ENCODE data around the gene MAGEA1. TPM values are rescaled to one million over a fixed set of nuclear protein-coding genes. Genes with fewer than 3 reads are reported as not detected.

Gene MAGEA1
- total and polyA plus RNA-seq, 8 donors = 0.13 TPM; not detected in 7

GRCh38 chrX:153214934-153215333, 35.9 kb downstream of the MAGEA1 start:
- 35 to 42% methylated on average over 2 of the region's 2 CpGs for WGBS, 2 donors
- no peak for TF ChIP-seq CTCF (IDR thresholded peaks at IDR 0.05)
- no peak for FAIRE-seq
- Histone ChIP-seq H3K4me1 (no peaks in the 10 kb centered on the region), H3K27me3 (peaks cover 0 to 9% (median 0%) of the 10 kb centered on the region in 4 donors), H3K9me3 (no peaks in the 10 kb centered on the region), H3K36me3 (no peaks in the 10 kb centered on the region), H3K4me3 (no peak overlapping the region), H3K27ac (no peak overlapping the region)
- intact Hi-C loops (cut with DNase I) = no loop called here
- DNase-seq = no peak
- ATAC-seq = no peak

- H3K9me3 ChIP-seq = no peaks in the 10 kb centered on the region
- H3K36me3 ChIP-seq = no peaks in the 10 kb centered on the region
- FAIRE-seq (no peak), DNase-seq (no peak), ATAC-seq (no peak)
- intact Hi-C loops (cut with DNase I) = no loop called here
- no peak for TF ChIP-seq CTCF (IDR thresholded peaks at IDR 0.05)
- no peak overlapping the region for H3K27ac ChIP-seq
- peaks cover 0 to 9% (median 1%) of the 10 kb centered on the region in 4 donors for H3K27me3 ChIP-seq
- 64 to 71% methylated on average over 1 of the region's 1 CpG for WGBS, 2 donors
- no peaks in the 10 kb centered on the region for H3K4me1 ChIP-seq
- no peak overlapping the region for H3K4me3 ChIP-seq
Measured at GRCh38 chrX:153216926-153217325, 37.8 kb downstream of the MAGEA1 start.

GRCh38 chrX:153225438-153226098, 46.5 kb downstream of the MAGEA1 start:
- peaks cover 0 to 35% (median 3%) of the 10 kb centered on the region in 4 donors for H3K27me3 ChIP-seq
- ATAC-seq (no peak), FAIRE-seq (no peak), DNase-seq (no peak)
- 70% methylated on average over 8 of the region's 8 CpGs for WGBS, 2 donors
- TF ChIP-seq CTCF (IDR thresholded peaks at IDR 0.05) = no peak
- intact Hi-C loops (cut with DNase I) = no loop called here
- no peak overlapping the region for H3K27ac ChIP-seq
- H3K9me3 ChIP-seq = no peaks in the 10 kb centered on the region
- no peaks in the 10 kb centered on the region for H3K36me3 ChIP-seq
- no peaks in the 10 kb centered on the region for H3K4me1 ChIP-seq
- H3K4me3 ChIP-seq = no peak overlapping the region

GRCh38 chrX:153226344-153227185, 47.5 kb downstream of the MAGEA1 start:
- H3K27me3 ChIP-seq = peaks cover 0 to 40% (median 3%) of the 10 kb centered on the region in 4 donors
- no peaks in the 10 kb centered on the region for H3K36me3 ChIP-seq
- no peak for TF ChIP-seq CTCF (IDR thresholded peaks at IDR 0.05)
- no peak overlapping the region for H3K27ac ChIP-seq
- FAIRE-seq = no peak
- intact Hi-C loops (cut with DNase I) = no loop called here
- no peak overlapping the region for H3K4me3 ChIP-seq
- DNase-seq = peak in 2 of 6 donors; percentile 16 to 44
- H3K4me1 ChIP-seq = no peaks in the 10 kb centered on the region
- 15 to 32% methylated on average over 16 of the region's 16 CpGs for WGBS, 2 donors
- no peaks in the 10 kb centered on the region for H3K9me3 ChIP-seq
- peak in 3 of 4 donors; percentile 39 to 69 (median 67) for ATAC-seq

Other genes with a start within 250 kb of the MAGEA1 start
- gene PNMA5, start 185.2 kb upstream of the MAGEA1 start, total RNA-seq = not detected
- gene PNMA5, start 185.2 kb upstream of the MAGEA1 start, polyA plus RNA-seq = not detected
- gene PNMA3, start 122.8 kb upstream of the MAGEA1 start, total RNA-seq = under 1 TPM; 0.16 to 0.43 (median 0.19) TPM
- gene PNMA3, start 122.8 kb upstream of the MAGEA1 start, polyA plus RNA-seq = 1 to 10 TPM in 1 of 2 donors, under 1 TPM in 1; 0.34 to 2.3 TPM
- 1 to 10 TPM in 1 of 6 donors, under 1 TPM in 5; 0.37 to 1.0 (median 0.65) TPM for gene PNMA6A, start 106.8 kb upstream of the MAGEA1 start, total RNA-seq
- gene PNMA6A, start 106.8 kb upstream of the MAGEA1 start, polyA plus RNA-seq = 1 to 10 TPM in 1 of 2 donors, under 1 TPM in 1; 0.91 to 2.3 TPM
- not detected for gene PNMA6F, start 142.5 kb downstream of the MAGEA1 start, total RNA-seq
- gene PNMA6F, start 142.5 kb downstream of the MAGEA1 start, polyA plus RNA-seq = under 1 TPM in 1 of 2 donors, not detected in 1; 0.12 TPM
- 1 to 10 TPM; 4.9 to 9.9 (median 7.0) TPM for gene ZNF275, start 154.9 kb downstream of the MAGEA1 start, total RNA-seq
- gene ZNF275, start 154.9 kb downstream of the MAGEA1 start, polyA plus RNA-seq = 1 to 10 TPM; 3.7 to 5.6 TPM
- gene PNMA6E, start 222.1 kb downstream of the MAGEA1 start, total RNA-seq = not detected
- gene PNMA6E, start 222.1 kb downstream of the MAGEA1 start, polyA plus RNA-seq = not detected
- under 1 TPM; 0.28 to 1.00 (median 0.42) TPM for gene ZFP92, start 232.2 kb downstream of the MAGEA1 start, total RNA-seq
- under 1 TPM; 0.34 to 0.45 TPM for gene ZFP92, start 232.2 kb downstream of the MAGEA1 start, polyA plus RNA-seq